GM23338 (cell line): Measurements from ENCODE around the gene NIPAL1.

Experiments
- CTCF ChIP-seq, 2 experiments: fragments of 200-600 bp in 1 of 2; sonication (generic) in 1 of 2; conservative IDR thresholded peaks; 2 replicates each; pipeline versions ENCODE4 v1.5.1 to v1.6.1; 2016 to 2017; ENCODE audit warnings: antibody characterized with exemption in 2 of 2, low read depth in 2 of 2, mild to moderate bottlenecking in 2 of 2, moderate library complexity in 1 of 2
- ETS1 ChIP-seq: IDR thresholded peaks from 2 replicates; pipeline ENCODE4 v1.6.1; 2016; ENCODE audit warnings: antibody characterized with exemption
- EZH2 ChIP-seq: fragments of 200-600 bp; sonication (generic); IDR thresholded peaks from one replicate; pipeline ENCODE4 v1.8.0; 2017; ENCODE audit warnings: antibody characterized with exemption, mild to moderate bottlenecking, low read depth; ENCODE audit not compliant: unreplicated experiment
- EZH2phosphoT487 ChIP-seq: fragments of 200-600 bp; sonication (generic); IDR thresholded peaks from one replicate; pipeline ENCODE4 v1.8.1; 2018; ENCODE audit warnings: antibody characterized with exemption; ENCODE audit not compliant: unreplicated experiment
- JUNB ChIP-seq: IDR thresholded peaks from one replicate; pipeline ENCODE4 v1.6.1; 2016; ENCODE audit warnings: antibody characterized with exemption; ENCODE audit not compliant: unreplicated experiment
- TF ChIP-seq, protein P1 (sequence below): IDR thresholded peaks from one replicate; pipeline ENCODE4 v1.6.1; 2018; ENCODE audit warnings: antibody characterized with exemption; ENCODE audit not compliant: unreplicated experiment

DNA sequence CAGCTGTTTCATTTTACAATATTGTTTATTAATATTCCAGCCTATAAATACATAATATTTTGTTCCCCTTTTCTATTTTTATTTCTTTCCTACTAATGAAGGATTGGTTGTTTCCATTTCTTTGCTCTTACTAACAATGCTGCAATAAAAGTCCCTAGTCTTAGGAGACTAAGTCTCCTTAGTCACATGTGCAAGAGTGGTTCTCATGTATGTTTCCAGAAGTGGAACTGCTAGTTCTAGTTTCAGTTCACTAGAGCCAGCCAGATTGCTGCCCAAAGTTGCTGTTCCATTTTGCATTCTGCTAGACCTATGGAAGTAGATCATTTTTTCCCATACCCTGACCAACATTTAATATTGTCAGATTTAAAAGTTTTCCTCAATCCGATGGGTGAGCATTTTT lies 44.4 kb upstream of the NIPAL1 start:
- TF ChIP-seq CTCF (conservative IDR thresholded peaks at IDR 0.05; ENCODE audit: low read depth in 2 of 2) (no peak), EZH2phosphoT487 (no peak), ETS1 (no peak), EZH2 (no peak), JUNB (no peak)
- TF ChIP-seq, protein P1, sequence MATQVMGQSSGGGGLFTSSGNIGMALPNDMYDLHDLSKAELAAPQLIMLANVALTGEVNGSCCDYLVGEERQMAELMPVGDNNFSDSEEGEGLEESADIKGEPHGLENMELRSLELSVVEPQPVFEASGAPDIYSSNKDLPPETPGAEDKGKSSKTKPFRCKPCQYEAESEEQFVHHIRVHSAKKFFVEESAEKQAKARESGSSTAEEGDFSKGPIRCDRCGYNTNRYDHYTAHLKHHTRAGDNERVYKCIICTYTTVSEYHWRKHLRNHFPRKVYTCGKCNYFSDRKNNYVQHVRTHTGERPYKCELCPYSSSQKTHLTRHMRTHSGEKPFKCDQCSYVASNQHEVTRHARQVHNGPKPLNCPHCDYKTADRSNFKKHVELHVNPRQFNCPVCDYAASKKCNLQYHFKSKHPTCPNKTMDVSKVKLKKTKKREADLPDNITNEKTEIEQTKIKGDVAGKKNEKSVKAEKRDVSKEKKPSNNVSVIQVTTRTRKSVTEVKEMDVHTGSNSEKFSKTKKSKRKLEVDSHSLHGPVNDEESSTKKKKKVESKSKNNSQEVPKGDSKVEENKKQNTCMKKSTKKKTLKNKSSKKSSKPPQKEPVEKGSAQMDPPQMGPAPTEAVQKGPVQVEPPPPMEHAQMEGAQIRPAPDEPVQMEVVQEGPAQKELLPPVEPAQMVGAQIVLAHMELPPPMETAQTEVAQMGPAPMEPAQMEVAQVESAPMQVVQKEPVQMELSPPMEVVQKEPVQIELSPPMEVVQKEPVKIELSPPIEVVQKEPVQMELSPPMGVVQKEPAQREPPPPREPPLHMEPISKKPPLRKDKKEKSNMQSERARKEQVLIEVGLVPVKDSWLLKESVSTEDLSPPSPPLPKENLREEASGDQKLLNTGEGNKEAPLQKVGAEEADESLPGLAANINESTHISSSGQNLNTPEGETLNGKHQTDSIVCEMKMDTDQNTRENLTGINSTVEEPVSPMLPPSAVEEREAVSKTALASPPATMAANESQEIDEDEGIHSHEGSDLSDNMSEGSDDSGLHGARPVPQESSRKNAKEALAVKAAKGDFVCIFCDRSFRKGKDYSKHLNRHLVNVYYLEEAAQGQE: no peak
